OCI-LY1 (cell line): ENCODE measurements around the gene HES2.

Experiments
- EZH2 ChIP-seq: fragments of 200-600 bp; sonication (generic), shearing (Covaris generic); IDR thresholded peaks from 2 replicates; pipeline ENCODE4 v1.8.0; 2017; ENCODE audit warnings: borderline replicate concordance, mixed run types, mild to moderate bottlenecking, antibody characterized with exemption, low read length, moderate library complexity, mixed read lengths
- TF ChIP-seq, protein P1 (sequence below): fragments of 200-600 bp; sonication (generic), shearing (Covaris generic); IDR thresholded peaks from 2 replicates; pipeline ENCODE4 v1.5.1; 2017; ENCODE audit warnings: mild to moderate bottlenecking, antibody characterized with exemption, low read length, moderate library complexity, mixed read lengths

GRCh38 chr1:6425658-6426057 is 5.9 kb upstream of the HES2 start:
- TF ChIP-seq, protein P1, sequence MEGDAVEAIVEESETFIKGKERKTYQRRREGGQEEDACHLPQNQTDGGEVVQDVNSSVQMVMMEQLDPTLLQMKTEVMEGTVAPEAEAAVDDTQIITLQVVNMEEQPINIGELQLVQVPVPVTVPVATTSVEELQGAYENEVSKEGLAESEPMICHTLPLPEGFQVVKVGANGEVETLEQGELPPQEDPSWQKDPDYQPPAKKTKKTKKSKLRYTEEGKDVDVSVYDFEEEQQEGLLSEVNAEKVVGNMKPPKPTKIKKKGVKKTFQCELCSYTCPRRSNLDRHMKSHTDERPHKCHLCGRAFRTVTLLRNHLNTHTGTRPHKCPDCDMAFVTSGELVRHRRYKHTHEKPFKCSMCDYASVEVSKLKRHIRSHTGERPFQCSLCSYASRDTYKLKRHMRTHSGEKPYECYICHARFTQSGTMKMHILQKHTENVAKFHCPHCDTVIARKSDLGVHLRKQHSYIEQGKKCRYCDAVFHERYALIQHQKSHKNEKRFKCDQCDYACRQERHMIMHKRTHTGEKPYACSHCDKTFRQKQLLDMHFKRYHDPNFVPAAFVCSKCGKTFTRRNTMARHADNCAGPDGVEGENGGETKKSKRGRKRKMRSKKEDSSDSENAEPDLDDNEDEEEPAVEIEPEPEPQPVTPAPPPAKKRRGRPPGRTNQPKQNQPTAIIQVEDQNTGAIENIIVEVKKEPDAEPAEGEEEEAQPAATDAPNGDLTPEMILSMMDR: no peak
- TF ChIP-seq EZH2: no peak
